ENCODE results near the gene IFNL4.
"Not testable (repeated sequence)": the region's sequence is repeated elsewhere in the genome, so short reads cannot be mapped to it uniquely, and the experiment has no call there.

IFNL4 gene

DNA sequence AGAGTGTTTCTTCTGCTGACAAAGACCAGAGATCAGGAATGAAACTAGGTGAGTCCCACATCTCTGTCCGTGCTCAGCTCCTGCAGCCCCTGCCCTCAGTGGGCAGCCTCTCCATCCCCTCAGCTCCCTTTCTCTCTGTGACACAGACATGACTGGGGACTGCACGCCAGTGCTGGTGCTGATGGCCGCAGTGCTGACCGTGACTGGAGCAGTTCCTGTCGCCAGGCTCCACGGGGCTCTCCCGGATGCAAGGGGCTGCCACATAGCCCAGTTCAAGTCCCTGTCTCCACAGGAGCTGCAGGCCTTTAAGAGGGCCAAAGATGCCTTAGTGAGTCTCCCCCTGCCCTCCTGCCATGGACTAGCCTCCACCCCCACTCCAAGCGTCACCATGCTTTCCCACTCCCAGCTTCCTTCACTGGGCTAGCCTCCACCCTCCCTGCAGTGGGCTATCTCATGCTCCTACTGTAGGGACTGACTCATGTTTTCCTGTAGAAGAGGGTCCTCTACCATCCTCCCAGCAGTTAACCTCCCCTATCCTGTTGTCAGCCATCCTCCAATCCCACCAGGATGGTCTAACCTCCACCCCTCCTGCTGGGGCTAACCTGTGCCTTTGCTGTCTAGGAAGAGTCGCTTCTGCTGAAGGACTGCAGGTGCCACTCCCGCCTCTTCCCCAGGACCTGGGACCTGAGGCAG is 20.0 kb upstream of the IFNL4 start:
- not testable (repeated sequence) for H2AFZ ChIP-seq (ENCODE audit: low read depth, low read length); H3K36me3 ChIP-seq (ENCODE audit: insufficient read depth, low read length); H3K4me3 ChIP-seq (ENCODE audit: low read length); H3K4me1 ChIP-seq (ENCODE audit: insufficient read depth, low read length); H3K9me3 ChIP-seq (ENCODE audit: low read length)
- peaks cover 33% of the 10 kb centered on the region for H3K27me3 ChIP-seq (ENCODE audit: insufficient read depth, low read length)

- H3K4me3 ChIP-seq (ENCODE audit: low read length); H3K4me1 ChIP-seq (ENCODE audit: insufficient read depth, low read length); H2AFZ ChIP-seq (ENCODE audit: low read depth, low read length); H3K36me3 ChIP-seq (ENCODE audit: insufficient read depth, low read length); H3K9me3 ChIP-seq (ENCODE audit: low read length): not testable (repeated sequence)
- H3K27me3 ChIP-seq (ENCODE audit: insufficient read depth, low read length), result peaks cover 37% of the 10 kb centered on the region
These were observed 19.4 kb upstream of the IFNL4 start, which contains the start of gene IFNL2 for GRCh38 chr19:39268085-39268484. TSS of gene IFNL2 (plus strand) at chr19:39268396. CDS start at chr19:39268569, 173 bp downstream.

GRCh38 chr19:39265321-39265916 is 16.8 kb upstream of the IFNL4 start:
- H2AFZ ChIP-seq (ENCODE audit: low read depth, low read length), result no peak overlapping the region
- H3K27me3 ChIP-seq (ENCODE audit: insufficient read depth, low read length), result peaks cover 44% of the 10 kb centered on the region
- H3K36me3 ChIP-seq (ENCODE audit: insufficient read depth, low read length), result no peaks in the 10 kb centered on the region
- H3K4me1 ChIP-seq (ENCODE audit: insufficient read depth, low read length), result no peaks in the 10 kb centered on the region
- no peaks in the 10 kb centered on the region for H3K9me3 ChIP-seq (ENCODE audit: low read length)
- no peak overlapping the region for H3K4me3 ChIP-seq (ENCODE audit: low read length)

- Histone ChIP-seq H3K9me3 (ENCODE audit: low read length) (no peaks in the 10 kb centered on the region), H3K4me3 (ENCODE audit: low read length) (no peak overlapping the region), H2AFZ (ENCODE audit: low read depth, low read length) (peak overlapping the region; percentile 37), H3K27me3 (ENCODE audit: insufficient read depth, low read length) (peaks cover 47% of the 10 kb centered on the region), H3K4me1 (ENCODE audit: insufficient read depth, low read length) (no peaks in the 10 kb centered on the region), H3K36me3 (ENCODE audit: insufficient read depth, low read length) (no peaks in the 10 kb centered on the region)
These were observed 15.9 kb upstream of the IFNL4 start for GRCh38 chr19:39264306-39265290.

DNA sequence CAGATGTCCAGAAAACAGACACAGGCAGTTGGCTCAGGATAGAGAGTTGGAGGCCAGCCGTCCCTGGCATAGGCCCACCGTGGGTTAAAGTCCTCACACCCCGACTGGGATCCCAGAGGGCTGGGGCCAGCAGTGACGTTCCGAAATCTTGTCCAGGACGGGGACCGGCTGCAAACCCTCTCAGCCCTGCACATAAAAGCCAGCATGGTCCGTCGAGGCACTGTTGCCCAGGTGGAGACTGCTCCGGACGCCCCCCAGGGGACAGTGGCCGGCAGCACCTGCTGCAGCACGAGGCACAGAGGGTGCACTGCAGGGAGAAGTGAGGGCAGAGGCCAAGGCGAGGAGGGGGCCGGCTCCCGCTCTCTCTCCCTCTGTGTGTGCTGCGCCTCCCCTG is 15.3 kb upstream of the IFNL4 start:
- Histone ChIP-seq H3K9me3 (ENCODE audit: low read length) (no peaks in the 10 kb centered on the region), H3K36me3 (ENCODE audit: insufficient read depth, low read length) (no peaks in the 10 kb centered on the region), H3K4me3 (ENCODE audit: low read length) (no peak overlapping the region), H3K27me3 (ENCODE audit: insufficient read depth, low read length) (peaks cover 47% of the 10 kb centered on the region), H2AFZ (ENCODE audit: low read depth, low read length) (no peak overlapping the region), H3K4me1 (ENCODE audit: insufficient read depth, low read length) (no peaks in the 10 kb centered on the region)

DNA sequence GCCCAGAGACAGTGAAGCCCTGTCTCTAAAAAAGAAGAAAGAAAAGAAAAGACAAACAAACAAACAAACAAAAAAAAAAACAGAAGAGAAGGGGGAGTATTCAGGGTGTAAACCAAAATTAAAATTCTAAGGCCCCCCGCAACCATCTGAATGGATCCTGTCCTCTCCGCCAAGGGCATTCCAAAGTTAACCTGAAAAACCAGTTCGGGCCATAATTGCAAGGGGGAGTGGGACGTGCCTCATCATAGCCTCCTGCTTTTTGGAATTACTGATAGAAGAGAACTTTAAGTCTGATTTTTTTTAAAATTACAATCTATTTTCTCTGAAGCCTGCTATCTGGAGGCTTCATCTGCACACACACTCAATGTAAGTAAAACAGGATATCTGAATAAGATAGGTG is 13.8 kb upstream of the IFNL4 start:
- peaks cover 4% of the 10 kb centered on the region for H3K4me1 ChIP-seq (ENCODE audit: insufficient read depth, low read length)
- no peak overlapping the region for H2AFZ ChIP-seq (ENCODE audit: low read depth, low read length)
- peaks cover 44% of the 10 kb centered on the region for H3K27me3 ChIP-seq (ENCODE audit: insufficient read depth, low read length)
- no peaks in the 10 kb centered on the region for H3K36me3 ChIP-seq (ENCODE audit: insufficient read depth, low read length)
- H3K4me3 ChIP-seq (ENCODE audit: low read length), result no peak overlapping the region
- H3K9me3 ChIP-seq (ENCODE audit: low read length), result no peaks in the 10 kb centered on the region

GRCh38 chr19:39261704-39262103 is 13.0 kb upstream of the IFNL4 start:
- peaks cover 4% of the 10 kb centered on the region for H3K4me1 ChIP-seq (ENCODE audit: insufficient read depth, low read length)
- H3K36me3 ChIP-seq (ENCODE audit: insufficient read depth, low read length), result no peaks in the 10 kb centered on the region
- no peaks in the 10 kb centered on the region for H3K9me3 ChIP-seq (ENCODE audit: low read length)
- H3K4me3 ChIP-seq (ENCODE audit: low read length), result no peak overlapping the region
- H2AFZ ChIP-seq (ENCODE audit: low read depth, low read length), result no peak overlapping the region
- peaks cover 44% of the 10 kb centered on the region for H3K27me3 ChIP-seq (ENCODE audit: insufficient read depth, low read length)

- no peak overlapping the region for H3K4me3 ChIP-seq (ENCODE audit: low read length)
- no peak overlapping the region for H2AFZ ChIP-seq (ENCODE audit: low read depth, low read length)
- H3K9me3 ChIP-seq (ENCODE audit: low read length), result no peaks in the 10 kb centered on the region
- no peaks in the 10 kb centered on the region for H3K36me3 ChIP-seq (ENCODE audit: insufficient read depth, low read length)
- H3K4me1 ChIP-seq (ENCODE audit: insufficient read depth, low read length), result peaks cover 4% of the 10 kb centered on the region
- H3K27me3 ChIP-seq (ENCODE audit: insufficient read depth, low read length), result peaks cover 29% of the 10 kb centered on the region
These were observed 8.6 kb upstream of the IFNL4 start for GRCh38 chr19:39257227-39257626.

- peaks cover 36% of the 10 kb centered on the region for H3K27me3 ChIP-seq (ENCODE audit: insufficient read depth, low read length)
These were observed 6.1 kb upstream of the IFNL4 start for GRCh38 chr19:39254531-39255345.

DNA sequence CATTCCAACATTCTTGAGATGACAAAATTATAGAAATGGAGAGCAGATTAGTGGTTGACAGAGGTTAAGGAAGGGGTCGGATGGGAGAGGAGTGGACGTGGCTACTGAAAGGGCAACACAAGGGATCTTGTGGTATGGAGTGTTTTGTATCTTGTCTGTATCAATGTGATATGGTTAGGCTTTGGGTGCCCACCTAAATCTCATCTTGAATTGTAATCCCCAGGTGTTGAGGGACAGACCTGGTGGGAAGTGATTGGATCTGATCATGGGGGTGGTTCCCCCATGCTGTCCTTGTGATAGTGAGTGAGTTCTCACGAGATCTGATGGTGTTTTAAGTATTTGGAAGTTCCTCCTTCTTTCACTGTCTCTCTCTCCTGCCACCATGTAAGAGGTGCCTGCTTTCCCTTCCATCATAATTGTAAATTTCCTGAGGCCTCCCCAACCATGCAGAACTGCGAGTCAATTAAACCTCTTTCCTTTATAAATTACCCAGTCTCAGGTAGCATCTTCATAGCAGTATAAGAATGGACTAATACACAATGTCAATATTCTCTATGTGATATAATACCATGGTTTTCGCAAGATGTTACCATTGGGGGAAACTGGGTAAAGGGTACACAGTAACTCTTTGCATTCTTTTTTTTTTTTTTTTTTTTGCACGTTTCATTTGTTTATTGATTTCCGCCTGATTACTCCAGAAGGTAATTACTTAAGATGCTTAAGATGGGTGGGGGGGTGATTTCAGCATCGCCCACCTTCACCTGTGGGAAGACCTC is 4.9 kb upstream of the IFNL4 start:
- Histone ChIP-seq H3K4me3 (ENCODE audit: low read length) (no peak overlapping the region), H3K36me3 (ENCODE audit: insufficient read depth, low read length) (no peaks in the 10 kb centered on the region), H2AFZ (ENCODE audit: low read depth, low read length) (no peak overlapping the region), H3K9me3 (ENCODE audit: low read length) (no peaks in the 10 kb centered on the region), H3K27me3 (ENCODE audit: insufficient read depth, low read length) (peaks cover 48% of the 10 kb centered on the region), H3K4me1 (ENCODE audit: insufficient read depth, low read length) (peaks cover 3% of the 10 kb centered on the region)

More at GRCh38 chr19:39254531-39255345, 6.1 kb upstream of the IFNL4 start:
- no peak overlapping the region for H2AFZ ChIP-seq (ENCODE audit: low read depth, low read length)
- H3K4me3 ChIP-seq (ENCODE audit: low read length), result no peak overlapping the region
- H3K4me1 ChIP-seq (ENCODE audit: insufficient read depth, low read length), result peaks cover 4% of the 10 kb centered on the region
- H3K9me3 ChIP-seq (ENCODE audit: low read length), result no peaks in the 10 kb centered on the region
- no peaks in the 10 kb centered on the region for H3K36me3 ChIP-seq (ENCODE audit: insufficient read depth, low read length)

DNA sequence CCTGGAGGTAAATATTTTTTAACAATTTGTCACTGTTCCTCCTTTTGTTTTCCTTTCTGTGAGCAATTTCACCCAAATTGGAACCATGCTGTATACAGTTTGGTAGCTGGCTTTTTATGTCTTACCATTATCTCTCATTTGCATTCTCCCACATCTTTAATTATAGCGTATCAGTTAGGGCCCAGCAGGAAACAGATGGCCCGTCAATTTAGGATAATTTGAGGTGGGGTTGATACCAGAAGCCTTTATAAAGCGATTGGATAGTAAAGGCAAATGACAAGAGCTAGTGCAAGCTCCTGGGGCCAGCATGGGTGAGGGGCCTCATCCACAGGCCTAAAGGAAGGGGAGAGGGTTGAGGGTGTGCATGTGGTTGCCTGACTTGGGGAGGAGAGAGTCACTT is 3.8 kb upstream of the IFNL4 start:
- Histone ChIP-seq H3K9me3 (ENCODE audit: low read length) (no peaks in the 10 kb centered on the region), H3K4me3 (ENCODE audit: low read length) (no peak overlapping the region), H2AFZ (ENCODE audit: low read depth, low read length) (no peak overlapping the region), H3K27me3 (ENCODE audit: insufficient read depth, low read length) (peaks cover 59% of the 10 kb centered on the region), H3K4me1 (ENCODE audit: insufficient read depth, low read length) (no peaks in the 10 kb centered on the region), H3K36me3 (ENCODE audit: insufficient read depth, low read length) (no peaks in the 10 kb centered on the region)

GRCh38 chr19:39251846-39252245 is 3.2 kb upstream of the IFNL4 start:
- no peak overlapping the region for H3K4me3 ChIP-seq (ENCODE audit: low read length)
- no peaks in the 10 kb centered on the region for H3K36me3 ChIP-seq (ENCODE audit: insufficient read depth, low read length)
- peaks cover 65% of the 10 kb centered on the region for H3K27me3 ChIP-seq (ENCODE audit: insufficient read depth, low read length)
- no peak overlapping the region for H2AFZ ChIP-seq (ENCODE audit: low read depth, low read length)
- H3K9me3 ChIP-seq (ENCODE audit: low read length), result peaks cover 1% of the 10 kb centered on the region
- no peaks in the 10 kb centered on the region for H3K4me1 ChIP-seq (ENCODE audit: insufficient read depth, low read length)
